HG03521 (cell line): Measurements from ENCODE around the gene SLC49A3.
"Not testable (repeated sequence)": the region's sequence is repeated elsewhere in the genome, so short reads cannot be mapped to it uniquely, and the experiment has no call there.

Experiments
- ATAC-seq: cut with Tn5 transposase; IDR thresholded peaks from one replicate; pipeline ENCODE4 v1.9.1; 2021; ENCODE audit warnings: mild to moderate bottlenecking, moderate library complexity; ENCODE audit not compliant: unreplicated experiment

The SLC49A3 gene

GRCh38 chr4:681736-682451, 7.1 kb downstream of the SLC49A3 start:
- ATAC-seq: no peak

DNA sequence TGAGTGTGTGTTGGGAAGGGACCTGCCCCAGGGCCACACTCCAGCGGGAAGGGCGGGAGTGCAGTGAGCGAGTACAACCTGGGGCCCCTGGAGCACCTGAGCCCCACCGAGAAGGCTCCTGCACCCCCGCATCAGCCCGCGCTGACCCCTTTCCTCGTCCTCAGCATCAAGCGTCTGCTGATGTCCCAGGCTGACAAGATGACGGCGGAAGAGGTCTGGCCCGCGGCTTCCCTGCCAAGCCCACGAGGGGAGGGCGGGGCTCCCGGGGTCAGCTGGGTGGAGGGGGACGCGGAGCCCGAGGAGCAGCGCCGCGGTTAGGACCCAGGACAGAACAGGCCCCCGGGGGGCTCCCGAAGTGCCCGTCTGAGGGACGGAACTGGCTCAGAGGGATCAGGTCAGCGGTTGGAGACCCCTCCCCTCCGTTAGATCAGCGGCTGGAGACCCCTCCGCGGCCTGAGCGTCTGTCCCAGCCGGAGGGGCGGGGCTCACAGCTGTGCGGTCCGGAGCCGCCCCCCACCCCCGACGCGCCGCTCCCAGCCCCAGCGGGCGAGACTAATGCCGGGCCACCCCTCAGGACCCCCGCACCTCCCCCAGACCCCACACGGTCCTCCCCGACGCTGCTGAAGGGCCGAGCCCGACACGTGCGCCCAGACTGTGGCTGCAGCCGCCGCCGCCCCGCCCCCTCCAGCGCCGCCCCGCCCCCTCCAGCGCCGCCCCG, 7.9 kb downstream of the SLC49A3 start:
- ATAC-seq: no peak

DNA sequence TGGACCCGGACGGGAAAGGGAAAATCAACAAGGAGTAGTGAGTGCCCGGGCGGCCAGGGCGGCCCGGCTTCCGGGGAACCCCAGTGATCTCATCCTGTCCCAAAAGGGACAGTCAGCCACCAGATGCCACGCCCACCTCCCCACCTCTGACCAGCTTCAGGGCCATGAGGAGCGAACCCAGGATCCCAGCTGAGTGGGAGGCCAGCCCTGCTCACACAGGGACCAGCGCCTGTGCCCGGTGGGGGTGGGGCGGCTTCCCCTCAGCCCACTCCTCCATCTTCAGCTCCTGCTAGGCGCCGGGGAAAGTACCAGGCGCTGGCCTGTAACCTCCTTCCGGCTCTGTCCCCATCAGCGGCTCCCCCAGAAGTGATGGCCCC, 8.4 kb downstream of the SLC49A3 start:
- ATAC-seq: no peak

- no peak for ATAC-seq
These were observed 8.9 kb downstream of the SLC49A3 start for GRCh38 chr4:680091-680490.

DNA sequence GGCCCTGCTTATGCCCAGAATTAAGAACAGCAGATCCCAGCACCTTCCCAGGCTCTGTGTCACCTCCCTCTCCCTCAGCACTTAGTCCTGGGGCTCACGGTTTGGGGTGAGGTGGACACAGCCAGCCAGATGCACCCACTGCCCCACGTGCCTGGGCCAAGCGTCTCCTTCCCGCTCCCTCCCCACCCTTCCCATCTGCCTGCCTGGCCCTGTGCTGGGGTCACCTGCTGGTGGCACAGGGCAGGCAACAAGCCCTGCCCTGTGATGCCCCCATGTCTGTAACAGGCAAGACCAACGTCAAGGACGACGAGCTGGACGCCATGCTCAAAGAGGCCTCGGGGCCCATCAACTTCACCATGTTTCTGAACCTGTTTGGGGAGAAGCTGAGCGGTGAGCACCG, 9.3 kb downstream of the SLC49A3 start:
- ATAC-seq: no peak

- ATAC-seq: no peak
These were observed 9.9 kb downstream of the SLC49A3 start for GRCh38 chr4:679104-679481.

GRCh38 chr4:678331-679103, 10.4 kb downstream of the SLC49A3 start:
- ATAC-seq: no peak

- no peak for ATAC-seq
These were observed 11.3 kb downstream of the SLC49A3 start for GRCh38 chr4:677431-678293.

DNA sequence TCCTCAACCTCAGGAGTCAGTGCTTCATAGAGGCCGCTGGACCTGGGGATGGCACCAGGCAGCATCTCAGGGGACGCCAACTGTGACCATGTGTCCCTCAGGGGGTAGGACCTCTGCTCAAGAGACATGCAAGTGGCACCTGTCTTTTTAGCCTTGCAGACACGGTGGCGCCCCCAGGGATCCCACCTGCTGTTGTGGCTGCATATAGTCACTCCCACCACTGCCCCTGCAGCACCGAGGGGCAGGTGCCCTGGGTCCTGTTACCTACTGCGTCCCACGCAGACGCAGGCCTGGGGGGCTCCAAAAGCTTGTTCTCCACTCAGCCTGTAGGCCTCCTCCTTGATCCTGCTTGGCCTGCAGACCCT, 12.1 kb downstream of the SLC49A3 start:
- ATAC-seq: no peak

DNA sequence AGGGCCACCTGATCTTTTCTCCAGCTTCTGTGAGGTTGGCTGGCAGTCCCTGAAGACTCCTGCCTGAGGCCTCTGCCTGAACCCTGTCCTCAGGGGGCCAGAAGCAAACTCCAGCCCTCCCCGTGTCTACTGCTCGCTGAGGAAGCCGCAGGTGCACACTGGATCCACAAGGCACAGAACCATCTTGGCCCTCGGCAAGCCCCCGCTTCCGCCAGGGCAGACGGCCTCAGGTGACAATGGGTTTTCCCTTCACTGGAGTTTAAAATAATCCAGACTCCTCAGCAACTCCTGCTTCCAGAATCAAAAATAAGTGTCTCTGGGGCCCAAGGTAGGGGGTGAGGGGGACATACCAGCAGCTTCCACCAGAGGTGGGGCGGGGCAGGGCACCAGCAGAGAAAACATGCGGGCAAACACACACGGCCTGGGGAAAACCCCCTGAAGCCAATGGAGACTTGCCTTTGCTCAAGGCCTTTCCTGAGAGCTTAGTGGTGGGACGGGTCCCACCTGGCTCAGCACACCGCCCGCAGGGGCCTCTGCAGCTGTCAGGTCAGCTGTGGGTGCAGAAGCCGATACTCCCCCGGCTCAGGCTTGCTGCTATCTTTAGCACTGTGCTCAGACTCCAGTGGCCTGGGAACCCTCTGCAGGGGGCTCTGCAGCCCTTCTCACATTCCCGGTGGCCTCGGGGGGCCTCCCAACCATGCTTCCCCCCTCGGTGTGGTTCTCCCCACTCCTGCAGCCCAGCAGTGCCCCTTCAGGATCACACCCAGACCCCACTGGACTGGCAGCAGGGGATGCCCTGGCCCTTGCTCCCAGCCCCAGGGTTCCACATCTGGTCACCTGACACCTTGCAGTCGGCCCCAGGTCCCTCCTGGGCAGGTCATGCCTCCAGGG, 12.7 kb downstream of the SLC49A3 start:
- ATAC-seq: no peak

- no peak for ATAC-seq
These were observed 13.7 kb downstream of the SLC49A3 start for GRCh38 chr4:675036-675882.

- peak; percentile 74 for ATAC-seq
These were observed 14.5 kb downstream of the SLC49A3 start, which contains the start of the genes ATP5ME and MYL5 for GRCh38 chr4:674172-675035. Gene ATP5ME, minus strand, starts transcription at chr4:674276. Its CDS starts 29 bp downstream, at chr4:674247. Gene MYL5, plus strand, starts transcription at chr4:674542. Its CDS starts 3,485 bp downstream, at chr4:678027.

DNA sequence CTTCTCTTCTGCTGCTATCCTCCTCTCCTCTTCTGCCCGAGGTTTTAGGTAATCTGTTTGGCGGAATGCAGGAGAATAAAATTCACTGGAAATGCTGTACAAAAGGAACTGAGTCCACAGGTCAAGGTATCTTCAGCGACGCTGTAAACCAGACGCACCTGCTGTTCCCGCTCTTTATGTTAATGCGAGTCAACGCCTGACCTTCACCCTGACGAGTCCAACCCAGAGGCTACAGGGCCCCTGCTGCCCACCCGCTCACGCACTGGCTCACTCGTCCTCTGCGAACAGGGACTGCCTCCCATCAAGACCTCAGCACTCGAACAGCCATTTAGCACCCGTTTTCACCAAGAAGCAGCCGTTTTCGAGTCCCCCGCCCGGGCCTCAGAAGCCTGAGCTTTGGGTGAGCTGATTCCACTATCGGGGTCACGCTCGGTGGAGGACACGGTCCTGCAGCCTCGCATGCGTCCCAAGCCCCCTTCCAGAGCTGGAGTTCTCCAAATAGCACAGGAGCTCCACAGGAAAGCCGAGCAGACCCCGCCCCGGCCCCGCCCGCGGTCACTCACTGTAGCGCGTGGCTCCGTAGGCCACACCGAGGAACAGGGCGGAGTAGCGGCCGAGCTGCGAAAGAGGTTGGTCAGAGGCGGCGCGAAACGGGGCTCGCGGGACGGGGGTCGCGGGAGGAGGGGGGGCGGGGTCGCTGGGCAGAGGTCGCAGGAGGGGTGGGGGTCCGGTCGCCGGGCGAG, 15.4 kb downstream of the SLC49A3 start:
- ATAC-seq: no peak

DNA sequence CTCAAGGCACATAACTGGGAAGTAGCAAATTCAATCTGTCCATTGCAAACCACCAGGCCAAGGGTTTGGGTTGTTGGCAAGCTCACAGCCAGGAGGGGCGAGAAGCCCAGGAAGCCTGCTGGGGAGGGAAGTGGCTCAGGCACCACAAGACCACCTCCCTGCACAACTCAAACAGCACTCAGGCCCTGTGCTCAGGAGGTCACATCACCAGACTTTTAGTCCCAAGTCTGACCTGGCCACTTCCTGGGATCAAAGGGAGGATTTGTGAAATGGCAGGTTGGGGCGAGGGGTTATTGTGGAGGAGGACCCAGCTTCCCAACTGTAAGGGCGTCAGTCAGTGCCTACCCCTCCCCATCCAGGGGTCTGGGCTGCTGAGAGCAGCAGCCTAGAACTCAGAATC, 17.2 kb downstream of the SLC49A3 start:
- ATAC-seq: no peak

GRCh38 chr4:669806-670559, 19.0 kb downstream of the SLC49A3 start:
- not testable (repeated sequence) for ATAC-seq

- not testable (repeated sequence) for ATAC-seq
These were observed 20.7 kb downstream of the SLC49A3 start for GRCh38 chr4:668219-668618.

GRCh38 chr4:667545-667925, 21.4 kb downstream of the SLC49A3 start:
- ATAC-seq: no peak
